HL-60 (cell line): ENCODE results near the gene ARMC2.
A peak's percentile ranks its signal among the peaks of the same experiment; 100 is the strongest.
"Not testable (repeated sequence)": the region's sequence is repeated elsewhere in the genome, so short reads cannot be mapped to it uniquely, and the experiment has no call there.

ENCODE experiments used
- DNase-seq, 2 experiments: peaks; one replicate each; pipeline ENCODE4 v3.0.0-alpha.2; 2010 to 2020; ENCODE audit warnings: low read depth in 1 of 2, low spot score in 1 of 2
- H3K27ac ChIP-seq: fragments of 250-450 bp; sonication (Bioruptor Pico); replicated peaks from 2 replicates; pipeline ENCODE4 v1.5.1; 2020; ENCODE audit warnings: mild to moderate bottlenecking, moderate library complexity
- H3K27me3 ChIP-seq: fragments of 250-450 bp; sonication (Bioruptor Pico); 2 replicates; pipeline ENCODE4 v1.5.1; 2021; ENCODE audit warnings: mild to moderate bottlenecking, moderate library complexity; ENCODE audit not compliant: insufficient read depth, poor library complexity, severe bottlenecking
- H3K4me3 ChIP-seq: replicated peaks from 2 replicates; pipeline ENCODE4 v1.5.1; 2011; ENCODE audit warnings: mild to moderate bottlenecking, control low read depth, low read length; ENCODE audit not compliant: insufficient read depth
- CTCF ChIP-seq: IDR thresholded peaks from one replicate; pipeline ENCODE4 v1.5.1; 2011; ENCODE audit warnings: low read length, control low read depth, inconsistent platforms; ENCODE audit not compliant: insufficient read depth
- GABPA ChIP-seq: IDR thresholded peaks from 2 replicates; pipeline ENCODE4 v1.6.1; 2012; ENCODE audit warnings: low read depth
- POLR2AphosphoS5 ChIP-seq: IDR thresholded peaks from 2 replicates; pipeline ENCODE4 v1.6.1; 2012; ENCODE audit warnings: low read depth
- REST ChIP-seq: IDR thresholded peaks from 2 replicates; pipeline ENCODE4 v1.6.1; 2012; ENCODE audit warnings: low read depth; ENCODE audit not compliant: insufficient replicate concordance
- SPI1 ChIP-seq: IDR thresholded peaks from 2 replicates; pipeline ENCODE4 v1.6.1; 2012; ENCODE audit warnings: low read depth, mild to moderate bottlenecking, borderline replicate concordance

ARMC2 gene

GRCh38 chr6:108884211-108885059 is 36.2 kb downstream of the ARMC2 start:
- TF ChIP-seq REST, result no peak
- no peak for TF ChIP-seq CTCF
- TF ChIP-seq SPI1, result peak; percentile 21; the same call in 1 of the 2 replicates
- H3K27ac ChIP-seq, result no peak overlapping the region
- no peak for DNase-seq

GRCh38 chr6:108888052-108888451 is 39.8 kb downstream of the ARMC2 start:
- no peak overlapping the region for H3K4me3 ChIP-seq
- DNase-seq, result no peak
- H3K27me3 ChIP-seq, result no peaks in the 10 kb centered on the region
- H3K27ac ChIP-seq, result no peak overlapping the region
- TF ChIP-seq REST (no peak), CTCF (no peak), POLR2AphosphoS5 (no peak), SPI1 (no peak), GABPA (no peak)

More at GRCh38 chr6:108884211-108885059, 36.2 kb downstream of the ARMC2 start:
- Histone ChIP-seq H3K27me3 (no peaks in the 10 kb centered on the region), H3K4me3 (no peak overlapping the region)

GRCh38 chr6:108888745-108889144 is 40.5 kb downstream of the ARMC2 start:
- Histone ChIP-seq H3K4me3 (no peak overlapping the region), H3K27me3 (no peaks in the 10 kb centered on the region), H3K27ac (no peak overlapping the region)
- TF ChIP-seq SPI1, result no peak
- TF ChIP-seq POLR2AphosphoS5, result no peak
- TF ChIP-seq CTCF, result no peak
- TF ChIP-seq GABPA, result no peak
- TF ChIP-seq REST, result no peak
- no peak for DNase-seq

- not testable (repeated sequence) for DNase-seq, H3K27me3 ChIP-seq, H3K27ac ChIP-seq, H3K4me3 ChIP-seq
Observed at GRCh38 chr6:108890898-108891297, 42.7 kb downstream of the ARMC2 start.
